ENCODE results near the gene THADA.

DNA sequence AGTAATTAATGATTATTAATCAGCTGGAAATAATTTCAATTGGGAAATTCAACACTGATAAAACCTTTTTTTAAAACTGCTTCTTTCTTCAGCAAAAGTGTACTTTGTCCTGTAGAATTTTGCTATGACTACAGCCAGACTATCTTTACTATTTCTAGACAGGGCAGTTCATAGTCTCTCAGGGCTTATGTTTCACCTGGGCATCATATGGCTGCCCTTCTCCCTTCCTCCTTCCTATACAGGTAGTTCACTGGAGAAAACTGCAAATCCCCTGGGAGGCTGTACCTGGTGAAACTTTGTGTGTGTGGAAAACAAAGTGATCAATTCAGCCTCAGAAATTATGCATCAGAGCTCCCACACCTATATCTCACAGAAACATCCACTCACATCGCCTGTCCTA lies 38.6 kb downstream of the THADA start:
- TF ChIP-seq, protein P1, sequence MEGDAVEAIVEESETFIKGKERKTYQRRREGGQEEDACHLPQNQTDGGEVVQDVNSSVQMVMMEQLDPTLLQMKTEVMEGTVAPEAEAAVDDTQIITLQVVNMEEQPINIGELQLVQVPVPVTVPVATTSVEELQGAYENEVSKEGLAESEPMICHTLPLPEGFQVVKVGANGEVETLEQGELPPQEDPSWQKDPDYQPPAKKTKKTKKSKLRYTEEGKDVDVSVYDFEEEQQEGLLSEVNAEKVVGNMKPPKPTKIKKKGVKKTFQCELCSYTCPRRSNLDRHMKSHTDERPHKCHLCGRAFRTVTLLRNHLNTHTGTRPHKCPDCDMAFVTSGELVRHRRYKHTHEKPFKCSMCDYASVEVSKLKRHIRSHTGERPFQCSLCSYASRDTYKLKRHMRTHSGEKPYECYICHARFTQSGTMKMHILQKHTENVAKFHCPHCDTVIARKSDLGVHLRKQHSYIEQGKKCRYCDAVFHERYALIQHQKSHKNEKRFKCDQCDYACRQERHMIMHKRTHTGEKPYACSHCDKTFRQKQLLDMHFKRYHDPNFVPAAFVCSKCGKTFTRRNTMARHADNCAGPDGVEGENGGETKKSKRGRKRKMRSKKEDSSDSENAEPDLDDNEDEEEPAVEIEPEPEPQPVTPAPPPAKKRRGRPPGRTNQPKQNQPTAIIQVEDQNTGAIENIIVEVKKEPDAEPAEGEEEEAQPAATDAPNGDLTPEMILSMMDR (IDR thresholded peaks at IDR 0.05; ENCODE audit: low read length), result no peak
- TF ChIP-seq EZH2 (IDR thresholded peaks at IDR 0.05; ENCODE audit: borderline replicate concordance, low read length), result no peak
